HG02642 (cell line): ENCODE results near the gene ADAD1.

Experiments
- ATAC-seq: cut with Tn5 transposase; IDR thresholded peaks from one replicate; pipeline ENCODE4 v1.9.1; 2021; ENCODE audit warnings: mild to moderate bottlenecking; ENCODE audit not compliant: unreplicated experiment, poor library complexity

The ADAD1 gene

GRCh38 chr4:122453384-122453995 lies 74.7 kb downstream of the ADAD1 start:
- ATAC-seq = no peak

GRCh38 chr4:122456231-122457116 lies 77.7 kb downstream of the ADAD1 start, which contains the start of gene IL2:
TSS of gene IL2 (minus strand) at chr4:122456725. CDS start at chr4:122456440, 285 bp downstream.
- ATAC-seq = no peak

GRCh38 chr4:122458625-122459024 lies 79.8 kb downstream of the ADAD1 start:
- ATAC-seq = peak; percentile 73

DNA sequence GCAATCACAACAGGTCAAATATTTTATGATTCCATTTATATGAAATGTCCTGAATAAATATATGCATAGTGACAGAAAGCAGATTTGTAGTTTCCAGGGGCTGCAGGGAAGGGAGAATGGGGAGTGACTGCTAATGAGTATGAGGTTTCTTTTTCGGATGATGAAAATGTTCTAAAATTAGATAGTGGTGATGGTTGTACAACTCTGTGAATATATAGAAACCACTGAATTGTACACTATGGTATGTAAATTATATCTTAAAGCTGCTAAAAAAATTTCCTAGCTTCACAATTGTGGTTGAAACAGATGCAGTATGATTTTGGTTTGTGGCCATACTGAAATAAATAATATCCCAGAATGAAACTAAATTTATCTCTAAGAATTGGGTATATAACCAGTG lies 90.6 kb downstream of the ADAD1 start:
- ATAC-seq = no peak

- ATAC-seq = no peak
Measured at GRCh38 chr4:122475233-122475632, 96.4 kb downstream of the ADAD1 start.

DNA sequence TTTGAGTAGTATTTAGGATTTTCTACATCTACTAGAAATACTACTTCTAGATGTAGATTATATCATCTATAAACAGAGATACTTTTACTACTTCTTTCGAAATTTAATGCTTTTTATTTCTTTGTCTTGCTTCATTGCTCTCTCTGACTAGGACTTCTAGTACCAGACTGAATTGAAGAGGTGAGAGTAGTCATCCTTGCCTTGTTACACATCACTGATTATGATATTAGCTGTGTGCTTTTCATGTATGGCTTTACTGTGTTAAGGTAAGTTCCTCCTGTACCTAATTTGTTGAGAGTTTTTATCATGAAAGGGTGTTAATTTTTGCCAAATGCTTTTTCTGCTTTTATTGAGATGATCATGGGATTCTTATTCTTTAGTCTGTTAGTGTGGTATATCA lies 97.3 kb downstream of the ADAD1 start:
- no peak for ATAC-seq

GRCh38 chr4:122476745-122477144 lies 97.9 kb downstream of the ADAD1 start:
- no peak for ATAC-seq
